OCI-LY3 (cell line): ENCODE results near the gene OR1J4.

Experiments used
- CTCF ChIP-seq: fragments of 200-600, 300-600 bp; sonication (generic); IDR thresholded peaks from 2 replicates; pipeline ENCODE4 v1.5.1; 2014; ENCODE audit warnings: antibody characterized with exemption, low read length, low read depth
- EZH2phosphoT487 ChIP-seq: fragments of 200-600 bp; shearing (Covaris generic); IDR thresholded peaks from 2 replicates; pipeline ENCODE4 v1.6.1; 2018; ENCODE audit warnings: antibody characterized with exemption, mixed run types, low read depth

- no peak for TF ChIP-seq CTCF
- no peak for TF ChIP-seq EZH2phosphoT487
Measured at GRCh38 chr9:122475717-122476116, 43.2 kb upstream of the OR1J4 start.
